ENCODE results near the gene VKORC1.
"Not testable (repeated sequence)": the region's sequence is repeated elsewhere in the genome, so short reads cannot be mapped to it uniquely, and the experiment has no call there.

The VKORC1 gene

GRCh38 chr16:31107465-31107867, 12.9 kb upstream of the VKORC1 start:
- H3K36me3 ChIP-seq (ENCODE audit: control insufficient read depth in 1 of 2, insufficient read depth in 2 of 2, low read length in 2 of 2), result peaks cover 26 to 29% of the 10 kb centered on the region in 2 donors
- H3K9me3 ChIP-seq (ENCODE audit: control insufficient read depth in 1 of 2, low read length in 2 of 2), result no peaks in the 10 kb centered on the region
- H3K27me3 ChIP-seq (ENCODE audit: control insufficient read depth in 1 of 2, insufficient read depth in 2 of 2, low read length in 2 of 2), result no peaks in the 10 kb centered on the region
- no peak overlapping the region for H3K9ac ChIP-seq (ENCODE audit: low read depth in 1 of 2, low read length in 2 of 2)
- peaks cover 13 to 20% of the 10 kb centered on the region in 2 donors for H3K4me1 ChIP-seq (ENCODE audit: control insufficient read depth in 1 of 2, insufficient read depth in 2 of 2, low read length in 2 of 2)
- H3K27ac ChIP-seq (ENCODE audit: low read depth, low read length), result no peak overlapping the region
- peak overlapping the region; percentile 80 to 82 for H3K4me3 ChIP-seq (ENCODE audit: low read depth in 1 of 2, low read length in 2 of 2)

GRCh38 chr16:31106509-31107464, 12.2 kb upstream of the VKORC1 start:
- H3K9me3 ChIP-seq (ENCODE audit: control insufficient read depth in 1 of 2, low read length in 2 of 2), result no peaks in the 10 kb centered on the region
- peaks cover 21 to 22% of the 10 kb centered on the region in 2 donors for H3K36me3 ChIP-seq (ENCODE audit: control insufficient read depth in 1 of 2, insufficient read depth in 2 of 2, low read length in 2 of 2)
- H3K4me1 ChIP-seq (ENCODE audit: control insufficient read depth in 1 of 2, insufficient read depth in 2 of 2, low read length in 2 of 2), result peaks cover 13 to 20% of the 10 kb centered on the region in 2 donors
- H3K9ac ChIP-seq (ENCODE audit: low read depth in 1 of 2, low read length in 2 of 2), result no peak overlapping the region
- H3K27me3 ChIP-seq (ENCODE audit: control insufficient read depth in 1 of 2, insufficient read depth in 2 of 2, low read length in 2 of 2), result no peaks in the 10 kb centered on the region
- H3K27ac ChIP-seq (ENCODE audit: low read depth, low read length), result no peak overlapping the region
- H3K4me3 ChIP-seq (ENCODE audit: low read depth in 1 of 2, low read length in 2 of 2), result no peak overlapping the region

GRCh38 chr16:31105677-31106213, 11.1 kb upstream of the VKORC1 start:
- H3K4me3 ChIP-seq (ENCODE audit: low read depth in 1 of 2, low read length in 2 of 2), result peak overlapping the region in 1 of 2 donors; percentile 43
- peaks cover 10 to 12% of the 10 kb centered on the region in 2 donors for H3K36me3 ChIP-seq (ENCODE audit: control insufficient read depth in 1 of 2, insufficient read depth in 2 of 2, low read length in 2 of 2)
- H3K9ac ChIP-seq (ENCODE audit: low read depth in 1 of 2, low read length in 2 of 2), result peak overlapping the region in 1 of 2 donors; percentile 47
- H3K27me3 ChIP-seq (ENCODE audit: control insufficient read depth in 1 of 2, insufficient read depth in 2 of 2, low read length in 2 of 2), result no peaks in the 10 kb centered on the region
- H3K27ac ChIP-seq (ENCODE audit: low read depth, low read length), result no peak overlapping the region
- peaks cover 13 to 20% of the 10 kb centered on the region in 2 donors for H3K4me1 ChIP-seq (ENCODE audit: control insufficient read depth in 1 of 2, insufficient read depth in 2 of 2, low read length in 2 of 2)
- no peaks in the 10 kb centered on the region for H3K9me3 ChIP-seq (ENCODE audit: control insufficient read depth in 1 of 2, low read length in 2 of 2)

GRCh38 chr16:31100876-31101641, 6.5 kb upstream of the VKORC1 start:
- not testable (repeated sequence) for H3K36me3 ChIP-seq (ENCODE audit: control insufficient read depth in 1 of 2, insufficient read depth in 2 of 2, low read length in 2 of 2); H3K4me3 ChIP-seq (ENCODE audit: low read depth in 1 of 2, low read length in 2 of 2); H3K27ac ChIP-seq (ENCODE audit: low read depth, low read length); H3K27me3 ChIP-seq (ENCODE audit: control insufficient read depth in 1 of 2, insufficient read depth in 2 of 2, low read length in 2 of 2); H3K4me1 ChIP-seq (ENCODE audit: control insufficient read depth in 1 of 2, insufficient read depth in 2 of 2, low read length in 2 of 2); H3K9me3 ChIP-seq (ENCODE audit: control insufficient read depth in 1 of 2, low read length in 2 of 2); H3K9ac ChIP-seq (ENCODE audit: low read depth in 1 of 2, low read length in 2 of 2)

- Histone ChIP-seq H3K27me3 (ENCODE audit: control insufficient read depth in 1 of 2, insufficient read depth in 2 of 2, low read length in 2 of 2) (no peaks in the 10 kb centered on the region), H3K27ac (ENCODE audit: low read depth, low read length) (no peak overlapping the region), H3K9ac (ENCODE audit: low read depth in 1 of 2, low read length in 2 of 2) (no peak overlapping the region), H3K4me3 (ENCODE audit: low read depth in 1 of 2, low read length in 2 of 2) (no peak overlapping the region), H3K9me3 (ENCODE audit: control insufficient read depth in 1 of 2, low read length in 2 of 2) (peaks cover 0 to 5% of the 10 kb centered on the region in 2 donors), H3K36me3 (ENCODE audit: control insufficient read depth in 1 of 2, insufficient read depth in 2 of 2, low read length in 2 of 2) (no peaks in the 10 kb centered on the region), H3K4me1 (ENCODE audit: control insufficient read depth in 1 of 2, insufficient read depth in 2 of 2, low read length in 2 of 2) (peaks cover 0 to 7% of the 10 kb centered on the region in 2 donors)
Measured at GRCh38 chr16:31099860-31100638, 5.5 kb upstream of the VKORC1 start.

GRCh38 chr16:31094088-31094423, 541 bp downstream of the VKORC1 start:
- Histone ChIP-seq H3K4me1 (ENCODE audit: control insufficient read depth in 1 of 2, insufficient read depth in 2 of 2, low read length in 2 of 2) (peaks cover 9 to 28% of the 10 kb centered on the region in 2 donors), H3K27ac (ENCODE audit: low read depth, low read length) (peak overlapping the region; percentile 82), H3K9ac (ENCODE audit: low read depth in 1 of 2, low read length in 2 of 2) (peak overlapping the region; percentile 51 to 94), H3K27me3 (ENCODE audit: control insufficient read depth in 1 of 2, insufficient read depth in 2 of 2, low read length in 2 of 2) (no peaks in the 10 kb centered on the region), H3K36me3 (ENCODE audit: control insufficient read depth in 1 of 2, insufficient read depth in 2 of 2, low read length in 2 of 2) (peaks cover 0 to 11% of the 10 kb centered on the region in 2 donors), H3K9me3 (ENCODE audit: control insufficient read depth in 1 of 2, low read length in 2 of 2) (no peaks in the 10 kb centered on the region), H3K4me3 (ENCODE audit: low read depth in 1 of 2, low read length in 2 of 2) (peak overlapping the region; percentile 93 to 95)

- Histone ChIP-seq H3K9ac (ENCODE audit: low read depth in 1 of 2, low read length in 2 of 2) (peak overlapping the region in 1 of 2 donors; percentile 94), H3K4me3 (ENCODE audit: low read depth in 1 of 2, low read length in 2 of 2) (peak overlapping the region; percentile 21 to 51), H3K36me3 (ENCODE audit: control insufficient read depth in 1 of 2, insufficient read depth in 2 of 2, low read length in 2 of 2) (peaks cover 0 to 16% of the 10 kb centered on the region in 2 donors), H3K27me3 (ENCODE audit: control insufficient read depth in 1 of 2, insufficient read depth in 2 of 2, low read length in 2 of 2) (no peaks in the 10 kb centered on the region), H3K27ac (ENCODE audit: low read depth, low read length) (no peak overlapping the region), H3K4me1 (ENCODE audit: control insufficient read depth in 1 of 2, insufficient read depth in 2 of 2, low read length in 2 of 2) (peaks cover 9 to 28% of the 10 kb centered on the region in 2 donors), H3K9me3 (ENCODE audit: control insufficient read depth in 1 of 2, low read length in 2 of 2) (no peaks in the 10 kb centered on the region)
Measured at GRCh38 chr16:31093132-31093703, 1.4 kb downstream of the VKORC1 start.

GRCh38 chr16:31092330-31092729, 2.3 kb downstream of the VKORC1 start:
- peaks cover 9 to 28% of the 10 kb centered on the region in 2 donors for H3K4me1 ChIP-seq (ENCODE audit: control insufficient read depth in 1 of 2, insufficient read depth in 2 of 2, low read length in 2 of 2)

GRCh38 chr16:31090540-31090939, 4.1 kb downstream of the VKORC1 start:
- Histone ChIP-seq H3K9me3 (ENCODE audit: control insufficient read depth in 1 of 2, low read length in 2 of 2) (no peaks in the 10 kb centered on the region), H3K27me3 (ENCODE audit: control insufficient read depth in 1 of 2, insufficient read depth in 2 of 2, low read length in 2 of 2) (no peaks in the 10 kb centered on the region), H3K4me3 (ENCODE audit: low read depth in 1 of 2, low read length in 2 of 2) (no peak overlapping the region), H3K4me1 (ENCODE audit: control insufficient read depth in 1 of 2, insufficient read depth in 2 of 2, low read length in 2 of 2) (peaks cover 9 to 26% of the 10 kb centered on the region in 2 donors), H3K27ac (ENCODE audit: low read depth, low read length) (no peak overlapping the region), H3K9ac (ENCODE audit: low read depth in 1 of 2, low read length in 2 of 2) (no peak overlapping the region), H3K36me3 (ENCODE audit: control insufficient read depth in 1 of 2, insufficient read depth in 2 of 2, low read length in 2 of 2) (peaks cover 0 to 20% of the 10 kb centered on the region in 2 donors)

More at GRCh38 chr16:31092330-31092729, 2.3 kb downstream of the VKORC1 start:
- Histone ChIP-seq H3K9me3 (ENCODE audit: control insufficient read depth in 1 of 2, low read length in 2 of 2) (no peaks in the 10 kb centered on the region), H3K36me3 (ENCODE audit: control insufficient read depth in 1 of 2, insufficient read depth in 2 of 2, low read length in 2 of 2) (peaks cover 0 to 16% of the 10 kb centered on the region in 2 donors), H3K9ac (ENCODE audit: low read depth in 1 of 2, low read length in 2 of 2) (no peak overlapping the region), H3K4me3 (ENCODE audit: low read depth in 1 of 2, low read length in 2 of 2) (no peak overlapping the region), H3K27ac (ENCODE audit: low read depth, low read length) (no peak overlapping the region), H3K27me3 (ENCODE audit: control insufficient read depth in 1 of 2, insufficient read depth in 2 of 2, low read length in 2 of 2) (no peaks in the 10 kb centered on the region)
